Parathyroid adenoma (tissue), 2 donors: ENCODE data around the gene DEPDC7.

ENCODE experiments used
- H2AFZ ChIP-seq: fragments of 300-600 bp; sonication (generic); one replicate; pipeline ENCODE4 v1.7.0; 2017; ENCODE audit warnings: antibody characterized with exemption, mild to moderate bottlenecking
- H3K27ac ChIP-seq: fragments of 300-600 bp; sonication (generic); one replicate; pipeline ENCODE4 v1.7.0; 2017
- H3K27me3 ChIP-seq: fragments of 300-600 bp; sonication (generic); one replicate; pipeline ENCODE4 v1.7.0; 2017; ENCODE audit warnings: low read length; ENCODE audit not compliant: control insufficient read depth, insufficient read depth
- H3K36me3 ChIP-seq: fragments of 300-600 bp; sonication (generic); one replicate; pipeline ENCODE4 v1.7.0; 2017; ENCODE audit warnings: low read length; ENCODE audit not compliant: control insufficient read depth, insufficient read depth
- H3K4me1 ChIP-seq: fragments of 300-600 bp; sonication (generic); one replicate; pipeline ENCODE4 v1.7.0; 2017; ENCODE audit warnings: control low read depth
- H3K4me2 ChIP-seq: fragments of 300-600 bp; sonication (generic); one replicate; pipeline ENCODE4 v1.7.0; 2017; ENCODE audit warnings: low read length
- H3K4me3 ChIP-seq: fragments of 300-600 bp; sonication (generic); one replicate; pipeline ENCODE4 v1.7.0; 2017; ENCODE audit warnings: low read depth, low read length
- H3K79me2 ChIP-seq: fragments of 300-600 bp; sonication (generic); one replicate; pipeline ENCODE4 v1.7.0; 2017; ENCODE audit warnings: control low read depth
- H3K9ac ChIP-seq: fragments of 300-600 bp; sonication (generic); one replicate; pipeline ENCODE4 v1.7.0; 2017; ENCODE audit warnings: mild to moderate bottlenecking
- H3K9me3 ChIP-seq: fragments of 300-600 bp; sonication (generic); one replicate; pipeline ENCODE4 v1.7.0; 2017; ENCODE audit warnings: low read length; ENCODE audit not compliant: control insufficient read depth
- TF ChIP-seq, protein P1 (sequence below): fragments of 300-600 bp; sonication (generic); IDR thresholded peaks from one replicate; pipeline ENCODE4 v1.7.0; 2017; ENCODE audit warnings: antibody characterized with exemption, mild to moderate bottlenecking
- donor health status: primary hyperparathyroidism.

Gene DEPDC7

DNA sequence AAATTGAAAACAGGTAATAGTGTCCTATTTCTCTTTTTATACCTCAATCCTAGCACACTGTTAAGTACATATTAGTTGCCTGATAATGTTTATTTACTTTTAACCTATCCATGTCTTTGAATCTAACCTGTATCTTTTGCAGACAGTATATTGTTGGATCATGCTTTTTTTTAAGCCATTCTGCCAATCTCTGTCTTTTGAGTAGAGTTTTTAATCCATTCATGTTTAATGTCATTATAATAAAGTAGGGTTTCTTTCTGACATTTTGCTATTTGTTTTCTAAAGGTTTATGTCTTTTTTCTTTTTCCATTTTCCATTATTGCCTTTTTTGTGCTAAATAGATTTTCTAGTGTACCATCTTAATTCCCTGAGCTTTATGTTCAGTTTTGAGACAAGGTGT is 23.8 kb upstream of the DEPDC7 start:
- Histone ChIP-seq H3K4me1 (no peaks in the 10 kb centered on the region), H3K9ac (no peak overlapping the region), H3K36me3 (no peaks in the 10 kb centered on the region), H3K9me3 (no peaks in the 10 kb centered on the region), H3K4me2 (no peak overlapping the region), H2AFZ (no peak overlapping the region), H3K27me3 (no peaks in the 10 kb centered on the region), H3K27ac (no peak overlapping the region), H3K4me3 (no peak overlapping the region), H3K79me2 (no peaks in the 10 kb centered on the region)
- TF ChIP-seq, protein P1, sequence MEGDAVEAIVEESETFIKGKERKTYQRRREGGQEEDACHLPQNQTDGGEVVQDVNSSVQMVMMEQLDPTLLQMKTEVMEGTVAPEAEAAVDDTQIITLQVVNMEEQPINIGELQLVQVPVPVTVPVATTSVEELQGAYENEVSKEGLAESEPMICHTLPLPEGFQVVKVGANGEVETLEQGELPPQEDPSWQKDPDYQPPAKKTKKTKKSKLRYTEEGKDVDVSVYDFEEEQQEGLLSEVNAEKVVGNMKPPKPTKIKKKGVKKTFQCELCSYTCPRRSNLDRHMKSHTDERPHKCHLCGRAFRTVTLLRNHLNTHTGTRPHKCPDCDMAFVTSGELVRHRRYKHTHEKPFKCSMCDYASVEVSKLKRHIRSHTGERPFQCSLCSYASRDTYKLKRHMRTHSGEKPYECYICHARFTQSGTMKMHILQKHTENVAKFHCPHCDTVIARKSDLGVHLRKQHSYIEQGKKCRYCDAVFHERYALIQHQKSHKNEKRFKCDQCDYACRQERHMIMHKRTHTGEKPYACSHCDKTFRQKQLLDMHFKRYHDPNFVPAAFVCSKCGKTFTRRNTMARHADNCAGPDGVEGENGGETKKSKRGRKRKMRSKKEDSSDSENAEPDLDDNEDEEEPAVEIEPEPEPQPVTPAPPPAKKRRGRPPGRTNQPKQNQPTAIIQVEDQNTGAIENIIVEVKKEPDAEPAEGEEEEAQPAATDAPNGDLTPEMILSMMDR: no peak

DNA sequence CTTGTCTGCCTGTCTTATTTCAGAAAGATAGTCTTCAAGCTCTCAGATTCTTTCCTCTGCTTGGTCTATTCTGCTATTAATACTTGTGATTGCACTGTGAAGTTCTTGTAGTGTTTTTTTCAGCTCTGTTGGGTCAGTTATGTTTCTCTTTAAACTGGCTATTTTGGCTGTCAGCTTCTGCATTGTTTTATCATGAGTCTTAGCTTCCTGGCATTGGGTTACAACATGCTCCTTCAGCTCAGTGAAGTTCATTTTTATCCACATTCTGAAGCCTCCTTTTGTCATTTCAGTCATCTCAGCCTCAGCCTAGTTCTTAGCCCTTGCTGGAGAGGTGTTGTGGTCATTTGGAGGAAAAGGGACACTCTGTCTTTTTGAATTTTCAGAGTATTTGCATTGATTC is 15.5 kb upstream of the DEPDC7 start:
- H3K27ac ChIP-seq: no peak overlapping the region

DNA sequence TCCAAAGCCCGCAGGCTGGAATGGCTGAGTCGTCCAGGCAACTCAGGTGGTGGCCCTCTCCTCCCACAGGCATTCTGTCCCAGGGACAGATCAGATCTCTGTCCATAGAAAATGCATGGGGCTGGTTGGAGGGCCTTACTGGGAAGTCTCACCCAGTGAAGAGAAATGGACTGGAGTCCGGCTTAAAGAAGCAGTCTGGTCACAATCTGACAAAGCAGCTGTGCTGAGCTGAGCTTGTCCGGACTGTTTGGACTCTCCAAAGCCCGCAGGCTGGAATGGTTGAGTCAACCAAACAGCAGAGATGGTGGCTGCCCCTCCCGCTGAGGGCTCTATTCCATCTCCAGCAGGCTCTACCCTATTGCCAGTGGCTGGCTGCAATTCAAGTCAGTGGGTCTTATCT is 14.4 kb upstream of the DEPDC7 start:
- Histone ChIP-seq H3K36me3 (no peaks in the 10 kb centered on the region), H3K4me1 (no peaks in the 10 kb centered on the region), H3K4me2 (no peak overlapping the region), H3K9me3 (no peaks in the 10 kb centered on the region), H3K27me3 (no peaks in the 10 kb centered on the region), H3K4me3 (no peak overlapping the region), H3K27ac (no peak overlapping the region), H3K79me2 (no peaks in the 10 kb centered on the region), H3K9ac (no peak overlapping the region), H2AFZ (no peak overlapping the region)
- TF ChIP-seq, protein P1: no peak

More for the DNA sequence above, 15.5 kb upstream of the DEPDC7 start:
- no peaks in the 10 kb centered on the region for H3K4me1 ChIP-seq
- H3K9ac ChIP-seq: no peak overlapping the region
- H3K27me3 ChIP-seq: no peaks in the 10 kb centered on the region
- no peak overlapping the region for H3K4me2 ChIP-seq
- H3K79me2 ChIP-seq: no peaks in the 10 kb centered on the region
- H2AFZ ChIP-seq: no peak overlapping the region
- no peaks in the 10 kb centered on the region for H3K36me3 ChIP-seq
- no peaks in the 10 kb centered on the region for H3K9me3 ChIP-seq
- TF ChIP-seq, protein P1: no peak
- no peak overlapping the region for H3K4me3 ChIP-seq

DNA sequence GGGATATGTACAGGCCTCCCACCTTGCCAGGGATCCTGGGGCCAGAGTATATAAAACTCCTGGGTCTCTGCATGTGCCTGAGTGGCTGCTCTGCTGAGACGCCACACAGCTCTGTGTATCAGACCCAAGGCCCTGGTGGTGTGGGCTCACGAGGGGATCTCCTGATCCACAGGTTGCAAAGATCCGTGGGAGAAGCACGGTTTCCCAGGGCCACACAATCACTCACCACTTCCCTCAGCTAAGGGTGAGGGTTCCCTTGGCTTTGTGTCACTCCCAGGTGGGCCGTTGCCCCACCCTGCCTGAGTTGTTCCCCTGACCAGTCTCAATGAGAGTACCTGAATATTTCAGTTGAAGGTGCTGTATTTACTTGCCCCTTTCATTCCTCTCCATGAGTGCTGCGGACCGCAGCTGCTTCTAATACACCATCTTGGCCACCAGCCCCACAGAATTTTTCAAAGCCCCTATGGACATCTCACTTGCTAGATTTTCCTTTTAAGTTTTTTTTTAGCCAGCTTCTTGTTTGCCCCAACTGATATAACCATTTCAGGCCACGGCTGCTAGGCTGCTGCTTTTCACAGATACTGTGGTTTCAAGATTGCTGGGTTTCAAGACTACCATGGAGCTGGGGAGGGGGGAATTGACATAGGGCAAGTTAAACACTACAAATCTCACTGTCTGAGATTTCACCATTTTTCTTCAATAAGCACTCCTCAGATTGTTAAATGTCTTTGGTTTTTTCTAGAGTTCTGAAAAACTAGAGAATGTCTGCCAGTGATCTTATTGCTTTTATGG is 13.7 kb upstream of the DEPDC7 start:
- H3K27ac ChIP-seq: no peak overlapping the region
- H3K4me2 ChIP-seq: no peak overlapping the region
- no peaks in the 10 kb centered on the region for H3K9me3 ChIP-seq
- H2AFZ ChIP-seq: no peak overlapping the region
- no peaks in the 10 kb centered on the region for H3K79me2 ChIP-seq
- no peaks in the 10 kb centered on the region for H3K27me3 ChIP-seq
- no peak overlapping the region for H3K4me3 ChIP-seq
- H3K9ac ChIP-seq: no peak overlapping the region
- H3K36me3 ChIP-seq: no peaks in the 10 kb centered on the region
- TF ChIP-seq, protein P1: no peak
- no peaks in the 10 kb centered on the region for H3K4me1 ChIP-seq

DNA sequence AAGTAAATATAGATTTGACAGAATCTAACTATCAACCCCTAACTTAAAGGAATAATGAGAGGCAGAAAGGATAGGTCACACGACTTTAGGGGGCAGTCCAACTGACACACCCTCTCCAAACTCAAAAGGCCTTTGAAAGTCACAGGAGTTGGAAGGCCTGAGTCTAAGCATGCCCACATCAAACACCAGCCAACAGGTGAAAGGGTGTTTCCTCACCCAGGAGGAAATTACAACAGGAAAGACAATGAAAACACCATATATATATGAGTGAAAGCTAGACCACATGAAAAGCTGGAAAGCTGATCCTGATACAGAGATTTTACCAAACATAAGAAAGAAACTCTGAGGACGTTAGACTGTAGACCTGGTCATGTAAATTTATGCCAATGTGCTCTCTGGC is 10.5 kb upstream of the DEPDC7 start:
- H3K9ac ChIP-seq: no peak overlapping the region
- H3K79me2 ChIP-seq: no peaks in the 10 kb centered on the region
- TF ChIP-seq, protein P1: no peak
- no peak overlapping the region for H2AFZ ChIP-seq
- no peaks in the 10 kb centered on the region for H3K9me3 ChIP-seq
- H3K27me3 ChIP-seq: no peaks in the 10 kb centered on the region
- H3K4me1 ChIP-seq: no peaks in the 10 kb centered on the region
- H3K4me3 ChIP-seq: no peak overlapping the region
- no peak overlapping the region for H3K4me2 ChIP-seq
- H3K36me3 ChIP-seq: no peaks in the 10 kb centered on the region
- no peak overlapping the region for H3K27ac ChIP-seq
